Endothelial cell of umbilical vein (primary cell): ENCODE data around the gene FAM135A. TPM values are rescaled to one million over a fixed set of nuclear protein-coding genes. Genes with fewer than 3 reads are reported as not detected.

Source experiments
- BruUV-seq: library from RNA; stranded (reverse); fragments of 400-500 nt; replicated peaks from 2 replicates; lab custom pipeline; 2021; lab: Mats Ljungman, UMichigan
- CTCF ChIA-PET: fragments of 300-600, 350-600 bp; sonication (Branson Sonifier 250); formaldehyde crosslinking; loops from one replicate; lab custom pipeline; 2021; ENCODE audit warnings: antibody characterized with exemption, inconsistent platforms; lab: Charles Lee
- POLR2A ChIA-PET: fragments of 300-600, 350-600 bp; sonication (Branson Sonifier 250); formaldehyde crosslinking; loops from one replicate; lab custom pipeline; 2021; ENCODE audit warnings: antibody characterized with exemption, inconsistent platforms; lab: Charles Lee
- DNase-seq: peaks from one replicate; pipeline ENCODE4 v3.0.0-alpha.2; 2011; ENCODE audit warnings: low read depth, low spot score
- FAIRE-seq: peaks from 2 replicates; lab custom pipeline; 2011; peaks lifted over from hg19 to GRCh38; lab: Jason Lieb, UNC
- H2AFZ ChIP-seq: 2 replicates; pipeline ENCODE4 v1.6.0; 2012; ENCODE audit warnings: low read depth, low read length, control low read depth, inconsistent platforms
- H3K27ac ChIP-seq: 2 replicates; pipeline ENCODE4 v1.5.1; 2011; ENCODE audit warnings: low read depth, mild to moderate bottlenecking, control low read depth, low read length, moderate library complexity; ENCODE audit not compliant: insufficient read depth
- H3K27me3 ChIP-seq, 2 experiments: 2 replicates each; pipeline versions ENCODE4 v1.6.0 to v1.6.1; 2011; ENCODE audit warnings: low read length in 2 of 2, mixed read lengths in 1 of 2; ENCODE audit not compliant: control insufficient read depth in 2 of 2, insufficient read depth in 2 of 2
- H3K36me3 ChIP-seq, 2 experiments: 2 replicates in 1 of 2; 3 replicates in 1 of 2; pipeline ENCODE4 v1.5.1; 2011; ENCODE audit warnings: low read length in 2 of 2, mild to moderate bottlenecking in 1 of 2, moderate library complexity in 1 of 2; ENCODE audit not compliant: control insufficient read depth in 2 of 2, insufficient read depth in 2 of 2; ENCODE audit errors: extremely low read depth in 1 of 2
- H3K4me1 ChIP-seq: 3 replicates; pipeline ENCODE4 v1.5.1; 2011; ENCODE audit warnings: mild to moderate bottlenecking, low read length; ENCODE audit not compliant: control insufficient read depth, insufficient read depth; ENCODE audit errors: extremely low read depth
- H3K4me2 ChIP-seq: 2 replicates; pipeline ENCODE4 v1.6.1; 2011; ENCODE audit warnings: low read length, control low read depth, mixed read lengths; ENCODE audit not compliant: insufficient read depth
- H3K4me3 ChIP-seq, 3 experiments: fragments of 200-600 bp in 1 of 3; sonication (generic), shearing (Covaris generic) in 1 of 3; replicated peaks in 1 of 3; 2 replicates each; pipeline ENCODE4 v1.5.1; 2011 to 2016; ENCODE audit warnings: control low read depth in 3 of 3, low read length in 3 of 3, mild to moderate bottlenecking in 2 of 3, inconsistent platforms in 1 of 3, low read depth in 1 of 3, moderate library complexity in 1 of 3; ENCODE audit not compliant: insufficient read depth in 1 of 3
- H3K79me2 ChIP-seq: 2 replicates; pipeline ENCODE4 v1.6.0; 2012; ENCODE audit warnings: low read length, inconsistent platforms; ENCODE audit not compliant: control insufficient read depth, insufficient read depth
- H3K9ac ChIP-seq: replicated peaks from 2 replicates; pipeline ENCODE3; 2011; ENCODE audit warnings: low read length, control low read depth; ENCODE audit not compliant: insufficient read depth; ENCODE audit errors: extremely low read depth
- H3K9me1 ChIP-seq: replicated peaks from 3 replicates; pipeline ENCODE4 v1.6.0; 2011; ENCODE audit warnings: mild to moderate bottlenecking, low read length; ENCODE audit not compliant: control insufficient read depth, insufficient read depth; ENCODE audit errors: extremely low read depth
- H3K9me3 ChIP-seq: replicated peaks from 2 replicates; pipeline ENCODE4 v1.5.1; 2012; ENCODE audit warnings: low read length, inconsistent platforms; ENCODE audit not compliant: control insufficient read depth, insufficient read depth
- H4K20me1 ChIP-seq: replicated peaks from 2 replicates; pipeline ENCODE3; 2011; ENCODE audit warnings: mild to moderate bottlenecking, low read length; ENCODE audit not compliant: control insufficient read depth, insufficient read depth; ENCODE audit errors: extremely low read depth
- CTCF ChIP-seq, 2 donors: IDR thresholded peaks; 1 replicate in 1 of 2; 2 replicates in 1 of 2; pipeline ENCODE4 v1.5.1; 2011; ENCODE audit warnings: low read length in 2 of 2, mild to moderate bottlenecking in 2 of 2, moderate library complexity in 2 of 2, control low read depth in 1 of 2, inconsistent platforms in 1 of 2, low read depth in 1 of 2; ENCODE audit not compliant: insufficient read depth in 1 of 2; ENCODE audit errors: extremely low read depth in 1 of 2
- JUN ChIP-seq: IDR thresholded peaks from 2 replicates; pipeline ENCODE4 v1.6.1; 2011; ENCODE audit warnings: borderline replicate concordance, low read depth; ENCODE audit not compliant: insufficient read length, insufficient read depth
- MAX ChIP-seq: IDR thresholded peaks from 2 replicates; pipeline ENCODE4 v1.6.1; 2011; ENCODE audit not compliant: insufficient read depth, insufficient read length
- MYC ChIP-seq: IDR thresholded peaks from one replicate; pipeline ENCODE4 v1.6.1; 2011; ENCODE audit warnings: mild to moderate bottlenecking, low read depth, low read length
- POLR2A ChIP-seq: IDR thresholded peaks from 2 replicates; pipeline ENCODE4 v1.6.1; 2012; ENCODE audit warnings: low read depth, mild to moderate bottlenecking, control low read depth, low read length
- POLR2AphosphoS5 ChIP-seq: IDR thresholded peaks from 2 replicates; pipeline ENCODE4 v1.6.1; 2012; ENCODE audit warnings: low read depth, mild to moderate bottlenecking, control low read depth, low read length, moderate library complexity; ENCODE audit not compliant: insufficient read depth
- dilution Hi-C: fragments of 300-500 bp; cut with MboI; formaldehyde crosslinking; loops from one replicate; pipeline ENCODE4 v1.15.0; 2019; ENCODE audit warnings: low sequenced_read_pairs; ENCODE audit not compliant: extremely low pct_ligation_motif_present
- intact Hi-C: fragments of 100-400 bp; cut with micrococcal nuclease; formaldehyde crosslinking; loops from one replicate; pipeline ENCODE4 v1.10.0; 2022
- polyA plus RNA-seq, 4 experiments: library from polyadenylated mRNA; depleted of rRNA in 3 of 4; stranded (reverse) in 3 of 4; unstranded in 1 of 4; fragments of >200 nt; gene quantifications; 2 replicates each; pipeline versions ENCODE4 v1.2.1 to v1.2.3, GENCODE V29; 2011 to 2012; ENCODE audit warnings: missing spikeins in 1 of 4
- total RNA-seq: library from RNA; stranded (reverse); gene quantifications from 2 replicates; pipeline ENCODE4 v1.2.3, GENCODE V29; 2021

FAM135A gene
- total and polyA plus RNA-seq, 2 donors (not counting 3 experiments of a cell fraction or from before 2014, with no cell fraction given): 3.7 to 9.6 TPM

GRCh38 chr6:70385901-70386300 lies 27.4 kb upstream of the FAM135A start:
- H3K9me1 ChIP-seq: no peaks in the 10 kb centered on the region
- H3K4me3 ChIP-seq: no peak overlapping the region
- no peak overlapping the region for H3K9ac ChIP-seq
- H3K4me1 ChIP-seq: no peaks in the 10 kb centered on the region
- BruUV-seq: no TSS peak
- H3K4me2 ChIP-seq: no peak overlapping the region
- intact Hi-C loops: no loop called here
- peaks cover 3 to 22% of the 10 kb centered on the region in 2 experiments for H3K27me3 ChIP-seq
- FAIRE-seq (no peak), DNase-seq (no peak)
- no peak overlapping the region for H3K27ac ChIP-seq
- H3K79me2 ChIP-seq: no peaks in the 10 kb centered on the region
- dilution Hi-C loops: no loop called here
- no peaks in the 10 kb centered on the region for H3K9me3 ChIP-seq
- H2AFZ ChIP-seq: no peak overlapping the region
- POLR2A ChIA-PET: no interaction called here
- no peaks in the 10 kb centered on the region for H4K20me1 ChIP-seq
- H3K36me3 ChIP-seq: no peaks in the 10 kb centered on the region
- peak; percentile 23 for TF ChIP-seq JUN
- TF ChIP-seq POLR2A: no peak
- CTCF ChIA-PET: no interaction called here

GRCh38 chr6:70388814-70389213 lies 24.5 kb upstream of the FAM135A start:
- ChIA-PET CTCF (interaction anchor here (1.1 to 2.4 kb wide), 3 partner anchors 18 to 24 kb away, joined by 3 to 11 read pairs (median 9); no protein-coding TSS in a partner anchor), POLR2A (no interaction called here)
- no TSS peak for BruUV-seq
- no peak for DNase-seq
- H3K27ac ChIP-seq: no peak overlapping the region
- peaks cover 4 to 27% of the 10 kb centered on the region in 2 experiments for H3K27me3 ChIP-seq
- intact Hi-C loops: no loop called here
- no peak for FAIRE-seq
- H4K20me1 ChIP-seq: no peaks in the 10 kb centered on the region
- no peak overlapping the region for H3K4me3 ChIP-seq
- dilution Hi-C loops: no loop called here
- no peaks in the 10 kb centered on the region for H3K79me2 ChIP-seq
- no peaks in the 10 kb centered on the region for H3K9me1 ChIP-seq
- no peaks in the 10 kb centered on the region for H3K4me1 ChIP-seq
- H3K9me3 ChIP-seq: no peaks in the 10 kb centered on the region
- H3K4me2 ChIP-seq: no peak overlapping the region
- H2AFZ ChIP-seq: no peak overlapping the region
- no peak overlapping the region for H3K9ac ChIP-seq
- TF ChIP-seq CTCF (IDR thresholded peaks at IDR 0.05; ENCODE audit: extremely low read depth in 1 of 2, insufficient read depth in 1 of 2, low read depth in 1 of 2, low read length in 2 of 2) (no peak), MAX (no peak), JUN (no peak), POLR2AphosphoS5 (no peak), POLR2A (no peak), MYC (no peak)
- H3K36me3 ChIP-seq: no peaks in the 10 kb centered on the region
